MM.1S (cell line): ENCODE measurements around the gene VAV2.

ENCODE experiments used
- CTCF ChIP-seq: fragments of 300-600 bp; sonication (generic); IDR thresholded peaks from 2 replicates; pipeline ENCODE4 v1.5.1; 2016; ENCODE audit warnings: antibody characterized with exemption, low read length, mixed read lengths
- EZH2phosphoT487 ChIP-seq: fragments of 300-600 bp; sonication (generic); IDR thresholded peaks from 2 replicates; pipeline ENCODE4 v1.6.1; 2018; ENCODE audit warnings: antibody characterized with exemption, low read length

GRCh38 chr9:133849110-133849670, 142.9 kb downstream of the VAV2 start:
- TF ChIP-seq CTCF (no peak), EZH2phosphoT487 (no peak)
